Panc1 (cell line): ENCODE data around the gene NNMT. TPM values are rescaled to one million over a fixed set of nuclear protein-coding genes. Genes with fewer than 3 reads are reported as not detected.

Experiments used
- ATAC-seq: fragments of 200-7000 bp; cut with Tn5 transposase; 2 replicates; pipeline ENCODE4 v1.9.1; 2020; ENCODE audit warnings: mild to moderate bottlenecking, moderate library complexity
- BruUV-seq: library from RNA; stranded (reverse); fragments of 400-500 nt; replicated peaks from 2 replicates; lab custom pipeline; 2021; lab: Mats Ljungman, UMichigan
- CTCF ChIA-PET: fragments of 300-600 bp; sonication (Branson Sonifier 250); formaldehyde crosslinking; loops from one replicate; lab custom pipeline; 2022; ENCODE audit warnings: antibody characterized with exemption; lab: Charles Lee
- POLR2A ChIA-PET: fragments of 300-600 bp; sonication (Branson Sonifier 250); formaldehyde crosslinking; loops from one replicate; lab custom pipeline; 2022; ENCODE audit warnings: antibody characterized with exemption; lab: Charles Lee
- DNase-seq: peaks from one replicate; pipeline ENCODE4 v3.0.0-alpha.2; 2010; ENCODE audit warnings: low read depth, low spot score
- H3K27ac ChIP-seq: 2 replicates; pipeline ENCODE4 v1.5.1; 2011; ENCODE audit warnings: mild to moderate bottlenecking, low read length, inconsistent platforms
- H3K27me3 ChIP-seq: fragments of 200-500 bp; sonication (Bioruptor generic); 2 replicates; pipeline ENCODE4 v1.6.0; 2014; ENCODE audit warnings: low read length, inconsistent platforms; ENCODE audit not compliant: control insufficient read depth, insufficient read depth
- H3K36me3 ChIP-seq: fragments of 200-500 bp; sonication (Bioruptor generic); 2 replicates; pipeline ENCODE4 v1.5.1; 2014; ENCODE audit warnings: inconsistent platforms, mild to moderate bottlenecking, low read length, moderate library complexity; ENCODE audit not compliant: control insufficient read depth, insufficient read depth
- H3K4me1 ChIP-seq: 2 replicates; pipeline ENCODE4 v1.5.1; 2011; ENCODE audit warnings: inconsistent platforms, mild to moderate bottlenecking, low read length, moderate library complexity; ENCODE audit not compliant: control insufficient read depth, insufficient read depth
- H3K4me3 ChIP-seq, 2 experiments: 2 replicates each; pipeline ENCODE4 v1.5.1; 2011 to 2012; ENCODE audit warnings: low read depth in 2 of 2, low read length in 2 of 2, mild to moderate bottlenecking in 2 of 2, inconsistent platforms in 1 of 2, moderate library complexity in 1 of 2
- H3K9me3 ChIP-seq: fragments of 200-500 bp; sonication (Bioruptor generic); 2 replicates; pipeline ENCODE4 v1.5.1; 2014; ENCODE audit warnings: low read depth, mild to moderate bottlenecking, inconsistent platforms, low read length, moderate library complexity; ENCODE audit not compliant: control insufficient read depth, insufficient read depth
- POLR2AphosphoS5 ChIP-seq: IDR thresholded peaks from 2 replicates; pipeline ENCODE4 v1.6.1; 2012; ENCODE audit warnings: mild to moderate bottlenecking, low read depth, low read length, moderate library complexity
- SIN3A ChIP-seq: IDR thresholded peaks from 2 replicates; pipeline ENCODE4 v1.6.1; 2012; ENCODE audit warnings: low read depth, mild to moderate bottlenecking, low read length, moderate library complexity, borderline replicate concordance; ENCODE audit not compliant: insufficient read depth
- TCF7L2 ChIP-seq: IDR thresholded peaks from 2 replicates; pipeline ENCODE4 v1.6.1; 2011; ENCODE audit warnings: mild to moderate bottlenecking, low read depth, low read length, inconsistent platforms
- in situ Hi-C: cut with HindIII; loops from 2 replicates; pipeline ENCODE4 v1.10.0; 2016; ENCODE audit warnings: low sequenced_read_pairs, low pct_unique_long_range_greater_than_20kb
- intact Hi-C: fragments of 100-400 bp; cut with micrococcal nuclease; formaldehyde crosslinking; loops from one replicate; pipeline ENCODE4 v1.10.0; 2022; ENCODE audit not compliant: unreplicated experiment
- total RNA-seq: library from RNA; stranded (reverse); gene quantifications from one replicate; pipeline ENCODE4 v1.2.1, GENCODE V29; 2021; ENCODE audit not compliant: unreplicated experiment
- TF ChIP-seq, protein P1 (sequence below), 2 experiments: IDR thresholded peaks; 2 replicates each; pipeline ENCODE4 v1.6.1; 2011 to 2012; ENCODE audit warnings: low read depth in 2 of 2, control low read depth in 1 of 2, low read length in 1 of 2, mild to moderate bottlenecking in 1 of 2, moderate library complexity in 1 of 2; ENCODE audit not compliant: insufficient read depth in 1 of 2
- TF ChIP-seq, protein P2 (sequence below): fragments of 450-650 bp; IDR thresholded peaks from 2 replicates; pipeline ENCODE4 v1.5.1; 2017; ENCODE audit warnings: mild to moderate bottlenecking

The NNMT gene
- total RNA-seq, 1 experiment from 2014 or later: 1.7 TPM

DNA sequence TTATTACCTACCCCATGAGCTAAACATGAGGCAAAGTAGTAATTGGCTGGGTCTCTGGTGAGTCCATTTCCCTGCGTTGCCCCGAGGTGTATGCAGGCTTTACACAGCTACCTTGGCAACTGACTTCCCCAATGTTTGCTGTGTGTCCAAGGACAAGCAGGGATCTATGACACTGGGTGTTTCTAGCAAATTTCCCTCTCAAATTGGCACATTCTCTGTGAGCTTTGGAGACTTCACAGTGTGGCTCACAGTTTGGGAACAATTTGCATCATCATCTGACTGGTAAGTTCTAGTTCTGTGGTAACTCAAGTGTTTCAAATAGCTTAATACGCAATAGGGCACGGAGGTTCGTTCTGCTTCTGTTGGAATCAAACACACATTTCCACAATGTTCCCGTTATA lies 12.5 kb downstream of the NNMT start:
- CTCF ChIA-PET: no interaction called here
- H3K27me3 ChIP-seq: peaks cover 3% of the 10 kb centered on the region; the same call in 1 of the 2 replicates
- no peaks in the 10 kb centered on the region for H3K9me3 ChIP-seq
- DNase-seq (no peak), ATAC-seq (no peak)
- no peak for TF ChIP-seq POLR2AphosphoS5
- TF ChIP-seq, protein P1, sequence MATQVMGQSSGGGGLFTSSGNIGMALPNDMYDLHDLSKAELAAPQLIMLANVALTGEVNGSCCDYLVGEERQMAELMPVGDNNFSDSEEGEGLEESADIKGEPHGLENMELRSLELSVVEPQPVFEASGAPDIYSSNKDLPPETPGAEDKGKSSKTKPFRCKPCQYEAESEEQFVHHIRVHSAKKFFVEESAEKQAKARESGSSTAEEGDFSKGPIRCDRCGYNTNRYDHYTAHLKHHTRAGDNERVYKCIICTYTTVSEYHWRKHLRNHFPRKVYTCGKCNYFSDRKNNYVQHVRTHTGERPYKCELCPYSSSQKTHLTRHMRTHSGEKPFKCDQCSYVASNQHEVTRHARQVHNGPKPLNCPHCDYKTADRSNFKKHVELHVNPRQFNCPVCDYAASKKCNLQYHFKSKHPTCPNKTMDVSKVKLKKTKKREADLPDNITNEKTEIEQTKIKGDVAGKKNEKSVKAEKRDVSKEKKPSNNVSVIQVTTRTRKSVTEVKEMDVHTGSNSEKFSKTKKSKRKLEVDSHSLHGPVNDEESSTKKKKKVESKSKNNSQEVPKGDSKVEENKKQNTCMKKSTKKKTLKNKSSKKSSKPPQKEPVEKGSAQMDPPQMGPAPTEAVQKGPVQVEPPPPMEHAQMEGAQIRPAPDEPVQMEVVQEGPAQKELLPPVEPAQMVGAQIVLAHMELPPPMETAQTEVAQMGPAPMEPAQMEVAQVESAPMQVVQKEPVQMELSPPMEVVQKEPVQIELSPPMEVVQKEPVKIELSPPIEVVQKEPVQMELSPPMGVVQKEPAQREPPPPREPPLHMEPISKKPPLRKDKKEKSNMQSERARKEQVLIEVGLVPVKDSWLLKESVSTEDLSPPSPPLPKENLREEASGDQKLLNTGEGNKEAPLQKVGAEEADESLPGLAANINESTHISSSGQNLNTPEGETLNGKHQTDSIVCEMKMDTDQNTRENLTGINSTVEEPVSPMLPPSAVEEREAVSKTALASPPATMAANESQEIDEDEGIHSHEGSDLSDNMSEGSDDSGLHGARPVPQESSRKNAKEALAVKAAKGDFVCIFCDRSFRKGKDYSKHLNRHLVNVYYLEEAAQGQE (IDR thresholded peaks at IDR 0.05; ENCODE audit: insufficient read depth in 1 of 2, low read depth in 2 of 2, low read length in 1 of 2): no peak
- TF ChIP-seq, protein P2, sequence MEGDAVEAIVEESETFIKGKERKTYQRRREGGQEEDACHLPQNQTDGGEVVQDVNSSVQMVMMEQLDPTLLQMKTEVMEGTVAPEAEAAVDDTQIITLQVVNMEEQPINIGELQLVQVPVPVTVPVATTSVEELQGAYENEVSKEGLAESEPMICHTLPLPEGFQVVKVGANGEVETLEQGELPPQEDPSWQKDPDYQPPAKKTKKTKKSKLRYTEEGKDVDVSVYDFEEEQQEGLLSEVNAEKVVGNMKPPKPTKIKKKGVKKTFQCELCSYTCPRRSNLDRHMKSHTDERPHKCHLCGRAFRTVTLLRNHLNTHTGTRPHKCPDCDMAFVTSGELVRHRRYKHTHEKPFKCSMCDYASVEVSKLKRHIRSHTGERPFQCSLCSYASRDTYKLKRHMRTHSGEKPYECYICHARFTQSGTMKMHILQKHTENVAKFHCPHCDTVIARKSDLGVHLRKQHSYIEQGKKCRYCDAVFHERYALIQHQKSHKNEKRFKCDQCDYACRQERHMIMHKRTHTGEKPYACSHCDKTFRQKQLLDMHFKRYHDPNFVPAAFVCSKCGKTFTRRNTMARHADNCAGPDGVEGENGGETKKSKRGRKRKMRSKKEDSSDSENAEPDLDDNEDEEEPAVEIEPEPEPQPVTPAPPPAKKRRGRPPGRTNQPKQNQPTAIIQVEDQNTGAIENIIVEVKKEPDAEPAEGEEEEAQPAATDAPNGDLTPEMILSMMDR: no peak
- TF ChIP-seq TCF7L2: no peak
- TF ChIP-seq SIN3A: no peak
- no peaks in the 10 kb centered on the region for H3K4me1 ChIP-seq
- no peak overlapping the region for H3K4me3 ChIP-seq
- no peak overlapping the region for H3K27ac ChIP-seq
- POLR2A ChIA-PET: no interaction called here
- H3K36me3 ChIP-seq: no peaks in the 10 kb centered on the region
- in situ Hi-C loops (no loop called here), intact Hi-C loops (no loop called here)
- BruUV-seq: no TSS peak

GRCh38 chr11:114309517-114309916 lies 13.3 kb downstream of the NNMT start:
- BruUV-seq: no TSS peak
- Histone ChIP-seq H3K4me1 (no peaks in the 10 kb centered on the region), H3K4me3 (no peak overlapping the region), H3K27ac (no peak overlapping the region), H3K9me3 (no peaks in the 10 kb centered on the region), H3K36me3 (no peaks in the 10 kb centered on the region), H3K27me3 (peaks cover 3% of the 10 kb centered on the region; the same call in 1 of the 2 replicates)
- TF ChIP-seq POLR2AphosphoS5: no peak
- TF ChIP-seq, protein P2: no peak
- TF ChIP-seq SIN3A: no peak
- TF ChIP-seq TCF7L2: no peak
- TF ChIP-seq, protein P1 (IDR thresholded peaks at IDR 0.05; ENCODE audit: insufficient read depth in 1 of 2, low read depth in 2 of 2, low read length in 1 of 2): no peak
- ChIA-PET CTCF (no interaction called here), POLR2A (interaction anchor here (0.6 kb wide), 1 partner anchor 22 kb away, joined by 3 read pairs; no protein-coding TSS in a partner anchor)
- ATAC-seq (no peak), DNase-seq (no peak)
- in situ Hi-C loops (no loop called here), intact Hi-C loops (no loop called here)
